Natural killer cell (primary cell): Measurements from ENCODE around the gene TRERF1. TPM values are rescaled to one million over a fixed set of nuclear protein-coding genes. Genes with fewer than 3 reads are reported as not detected.
A peak's percentile ranks its signal among the peaks of the same experiment; 100 is the strongest.

Source experiments
- ATAC-seq, 3 donors: fragments of 150-1000 bp in 2 of 3; fragments of 200-7000 bp in 1 of 3; cut with Tn5 transposase; 1 replicate in 1 of 3; 2 replicates in 2 of 3; pipeline ENCODE4 v1.10.0; 2021; ENCODE audit warnings: mild to moderate bottlenecking in 2 of 3, moderate library complexity in 2 of 3
- DNase-seq, 2 donors: peaks; one replicate each; pipeline versions ENCODE4 v3.0.0 to v3.0.0-alpha.2; 2013 to 2021; ENCODE audit warnings: mixed read lengths in 1 of 2
- H3K27ac ChIP-seq: one replicate; pipeline ENCODE4 v1.5.1; 2013; ENCODE audit warnings: mild to moderate bottlenecking, low read length
- H3K27me3 ChIP-seq: one replicate; pipeline ENCODE4 v1.6.1; 2013; ENCODE audit warnings: low read length; ENCODE audit not compliant: control insufficient read depth, insufficient read depth
- H3K36me3 ChIP-seq: one replicate; pipeline ENCODE4 v1.6.1; 2013; ENCODE audit warnings: low read length; ENCODE audit not compliant: control insufficient read depth, insufficient read depth
- H3K4me1 ChIP-seq: one replicate; pipeline ENCODE4 v1.6.1; 2013; ENCODE audit warnings: low read length; ENCODE audit not compliant: control insufficient read depth, insufficient read depth
- H3K4me3 ChIP-seq: one replicate; pipeline ENCODE4 v1.5.1; 2013; ENCODE audit warnings: low read length
- H3K9me3 ChIP-seq: one replicate; pipeline ENCODE4 v1.6.1; 2013; ENCODE audit warnings: low read length; ENCODE audit not compliant: control insufficient read depth, insufficient read depth
- H3K27ac Mint-ChIP-seq, 2 donors: one replicate each; pipeline ENCODE4 v1.8.0; 2022; ENCODE audit warnings: mild to moderate bottlenecking in 2 of 2, mixed read lengths in 2 of 2, moderate library complexity in 1 of 2
- H3K27me3 Mint-ChIP-seq, 2 donors: one replicate each; pipeline ENCODE4 v1.8.0; 2022; ENCODE audit warnings: low read depth in 2 of 2, mixed read lengths in 2 of 2
- H3K36me3 Mint-ChIP-seq: one replicate; pipeline ENCODE4 v1.8.0; 2022; ENCODE audit warnings: mixed read lengths
- H3K4me1 Mint-ChIP-seq, 2 donors: one replicate each; pipeline ENCODE4 v1.8.0; 2022; ENCODE audit warnings: mixed read lengths in 2 of 2
- H3K4me3 Mint-ChIP-seq: one replicate; pipeline ENCODE4 v1.8.0; 2022; ENCODE audit warnings: mild to moderate bottlenecking, moderate library complexity, mixed read lengths
- H3K9me3 Mint-ChIP-seq, 2 donors: one replicate each; pipeline ENCODE4 v1.8.0; 2022; ENCODE audit warnings: mixed read lengths in 2 of 2
- WGBS: methylation state at CpG from one replicate; pipeline ENCODE4 v1.1.7; 2013; ENCODE audit warnings: missing lambda C conversion rate; ENCODE audit not compliant: insufficient coverage; 5-methylcytosine and 5-hydroxymethylcytosine counted together
- intact Hi-C: fragments of 100-400 bp; cut with micrococcal nuclease; formaldehyde crosslinking; loops from one replicate; pipeline ENCODE4 v1.14.2; 2022
- total RNA-seq, 4 donors: library from RNA; stranded (reverse); fragments of 120-200 nt in 1 of 4; gene quantifications; one replicate each; pipeline versions ENCODE4 v1.2.3 to v1.2.4, GENCODE V29; 2013 to 2022
- TF ChIP-seq, protein P1 (sequence below): fragments of 200-600 bp; IDR thresholded peaks from one replicate; pipeline ENCODE4 v1.8.0; 2022; ENCODE audit warnings: antibody characterized with exemption

TRERF1 gene
- total RNA-seq, 3 donors from 2014 or later (not counting 1 experiment from before 2014, with no cell fraction given), result 34.6 to 42.3 (median 38.6) TPM

DNA sequence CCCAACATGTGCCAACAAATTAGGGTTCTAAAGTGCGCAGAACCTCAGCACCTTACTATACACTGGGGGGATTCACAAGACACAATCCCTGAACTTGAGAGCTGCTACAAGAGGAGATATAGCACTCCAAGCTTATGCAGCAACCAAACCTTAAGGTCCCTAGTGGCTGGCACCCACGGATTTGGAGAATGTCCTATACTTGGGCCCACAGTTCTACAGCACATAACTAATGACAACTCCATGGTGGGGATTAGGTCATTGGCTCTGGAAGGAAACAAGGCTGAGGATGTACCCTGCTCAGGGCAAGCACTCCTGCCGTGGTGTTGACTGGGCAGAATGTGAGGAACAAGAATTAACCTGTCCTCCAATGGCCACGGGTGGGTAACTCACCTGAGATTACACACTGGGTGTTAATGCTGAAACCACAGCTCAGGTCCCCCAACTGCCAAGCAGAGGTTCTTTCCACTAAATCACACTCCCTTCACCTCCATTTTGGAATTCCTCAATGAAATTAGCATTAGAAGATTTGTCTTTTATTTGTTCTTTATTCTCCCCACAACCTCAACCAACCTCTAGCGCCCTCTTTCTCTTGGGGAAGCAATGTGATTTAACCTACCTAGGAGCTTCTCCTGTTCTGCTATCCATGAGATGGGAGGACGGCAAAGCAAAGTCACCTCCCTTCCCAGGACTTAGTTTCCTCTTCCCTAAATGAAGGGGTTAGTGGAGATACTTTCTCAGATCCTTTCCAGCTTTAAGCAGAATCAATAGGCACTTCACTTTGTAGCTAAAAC is 32.0 kb downstream of the TRERF1 start:
- Histone ChIP-seq H3K36me3 (no peaks in the 10 kb centered on the region), H3K27me3 (no peaks in the 10 kb centered on the region), H3K9me3 (no peaks in the 10 kb centered on the region), H3K4me3 (no peak overlapping the region), H3K27ac (no peak overlapping the region), H3K4me1 (peaks cover 23% of the 10 kb centered on the region)
- H3K27ac Mint-ChIP-seq, result peak overlapping the region in 1 of 2 donors; percentile 34
- H3K4me3 Mint-ChIP-seq, result peak overlapping the region; percentile 29
- 94% methylated on average over 5 of the region's 6 CpGs for WGBS
- H3K4me1 Mint-ChIP-seq, result peaks cover 47 to 62% of the 10 kb centered on the region in 2 donors
- intact Hi-C loops, result no loop called here
- TF ChIP-seq, protein P1, sequence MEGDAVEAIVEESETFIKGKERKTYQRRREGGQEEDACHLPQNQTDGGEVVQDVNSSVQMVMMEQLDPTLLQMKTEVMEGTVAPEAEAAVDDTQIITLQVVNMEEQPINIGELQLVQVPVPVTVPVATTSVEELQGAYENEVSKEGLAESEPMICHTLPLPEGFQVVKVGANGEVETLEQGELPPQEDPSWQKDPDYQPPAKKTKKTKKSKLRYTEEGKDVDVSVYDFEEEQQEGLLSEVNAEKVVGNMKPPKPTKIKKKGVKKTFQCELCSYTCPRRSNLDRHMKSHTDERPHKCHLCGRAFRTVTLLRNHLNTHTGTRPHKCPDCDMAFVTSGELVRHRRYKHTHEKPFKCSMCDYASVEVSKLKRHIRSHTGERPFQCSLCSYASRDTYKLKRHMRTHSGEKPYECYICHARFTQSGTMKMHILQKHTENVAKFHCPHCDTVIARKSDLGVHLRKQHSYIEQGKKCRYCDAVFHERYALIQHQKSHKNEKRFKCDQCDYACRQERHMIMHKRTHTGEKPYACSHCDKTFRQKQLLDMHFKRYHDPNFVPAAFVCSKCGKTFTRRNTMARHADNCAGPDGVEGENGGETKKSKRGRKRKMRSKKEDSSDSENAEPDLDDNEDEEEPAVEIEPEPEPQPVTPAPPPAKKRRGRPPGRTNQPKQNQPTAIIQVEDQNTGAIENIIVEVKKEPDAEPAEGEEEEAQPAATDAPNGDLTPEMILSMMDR, result no peak
- H3K9me3 Mint-ChIP-seq, result no peaks in the 10 kb centered on the region
- ATAC-seq (no peak), DNase-seq (no peak)
- H3K27me3 Mint-ChIP-seq, result no peaks in the 10 kb centered on the region
- H3K36me3 Mint-ChIP-seq, result no peaks in the 10 kb centered on the region

DNA sequence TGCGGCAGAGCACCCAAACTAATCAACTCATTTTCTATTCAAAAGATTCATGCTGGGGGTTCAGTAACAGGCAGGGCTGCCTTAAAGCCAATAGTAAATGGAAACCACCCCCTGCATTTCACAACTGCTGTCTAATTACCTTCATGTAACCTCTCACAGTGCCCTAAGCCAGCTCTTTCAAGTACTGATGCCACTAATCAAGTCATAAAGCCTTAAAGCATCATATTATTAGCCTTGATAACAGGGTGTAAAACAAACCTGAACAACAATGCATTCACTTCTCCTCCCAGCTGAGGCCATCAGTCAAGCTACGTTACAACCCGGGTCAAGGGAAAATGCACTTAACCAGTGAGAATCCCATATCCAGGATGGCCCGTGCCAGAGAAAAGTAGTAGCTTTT is 33.0 kb downstream of the TRERF1 start:
- 97% methylated on average over 4 of the region's 4 CpGs for WGBS
- H3K9me3 Mint-ChIP-seq, result no peaks in the 10 kb centered on the region
- intact Hi-C loops, result no loop called here
- no peak overlapping the region for H3K4me3 ChIP-seq
- no peak overlapping the region for H3K4me3 Mint-ChIP-seq
- peaks cover 23% of the 10 kb centered on the region for H3K4me1 ChIP-seq
- no peak overlapping the region for H3K27ac Mint-ChIP-seq
- H3K36me3 ChIP-seq, result no peaks in the 10 kb centered on the region
- H3K27ac ChIP-seq, result no peak overlapping the region
- H3K4me1 Mint-ChIP-seq, result peaks cover 46 to 64% of the 10 kb centered on the region in 2 donors
- TF ChIP-seq, protein P1, result no peak
- H3K27me3 Mint-ChIP-seq, result no peaks in the 10 kb centered on the region
- H3K36me3 Mint-ChIP-seq, result no peaks in the 10 kb centered on the region
- H3K27me3 ChIP-seq, result no peaks in the 10 kb centered on the region
- no peaks in the 10 kb centered on the region for H3K9me3 ChIP-seq
- no peak for ATAC-seq
- no peak for DNase-seq

DNA sequence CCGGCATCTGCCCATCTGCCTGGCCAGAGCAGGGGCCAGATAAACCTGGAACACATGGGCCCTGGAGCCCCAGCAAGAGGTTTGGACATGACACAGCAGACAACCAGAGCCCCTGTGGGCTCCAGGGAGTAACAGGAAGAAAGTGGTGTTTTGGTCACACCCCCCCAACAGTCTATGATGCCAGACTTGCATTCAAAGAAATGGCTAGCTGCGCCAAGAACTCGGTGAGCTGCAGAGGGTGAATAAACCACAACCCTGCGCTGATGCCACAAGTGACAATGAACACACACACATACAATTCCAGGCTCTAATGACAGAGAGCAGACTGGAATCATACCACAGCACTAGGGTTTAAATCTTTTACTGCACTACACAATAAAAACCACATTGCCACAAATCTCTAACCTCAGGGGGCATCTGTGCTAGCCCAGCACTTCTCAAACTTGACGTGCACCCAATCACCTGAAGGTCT is 34.0 kb downstream of the TRERF1 start:
- Histone ChIP-seq H3K4me1 (peaks cover 20% of the 10 kb centered on the region), H3K27ac (no peak overlapping the region), H3K27me3 (no peaks in the 10 kb centered on the region), H3K4me3 (no peak overlapping the region), H3K36me3 (no peaks in the 10 kb centered on the region), H3K9me3 (no peaks in the 10 kb centered on the region)
- intact Hi-C loops, result loop anchor here (1.0 to 2.0 kb wide), 2 partner anchors 27 to 33 kb away; partner anchors contain the start of gene TRERF1
- no peaks in the 10 kb centered on the region for H3K27me3 Mint-ChIP-seq
- peak overlapping the region; percentile 69 to 80 for H3K27ac Mint-ChIP-seq
- ATAC-seq (peak; percentile 89 to 94 (median 90)), DNase-seq (peak; percentile 52 to 79)
- TF ChIP-seq, protein P1, result no peak
- H3K4me1 Mint-ChIP-seq, result peaks cover 40 to 58% of the 10 kb centered on the region in 2 donors
- WGBS, result 15% methylated on average over 5 of the region's 5 CpGs
- H3K4me3 Mint-ChIP-seq, result peak overlapping the region; percentile 68
- H3K36me3 Mint-ChIP-seq, result no peaks in the 10 kb centered on the region
- H3K9me3 Mint-ChIP-seq, result no peaks in the 10 kb centered on the region
